ENCODE data around the gene ST6GALNAC6. TPM values are rescaled to one million over a fixed set of nuclear protein-coding genes. Genes with fewer than 3 reads are reported as not detected.

Gene ST6GALNAC6
- polyA plus RNA-seq, 2 of the 4 experiments (the other 2 are of a cell fraction), result 8.2 to 25.2 TPM

DNA sequence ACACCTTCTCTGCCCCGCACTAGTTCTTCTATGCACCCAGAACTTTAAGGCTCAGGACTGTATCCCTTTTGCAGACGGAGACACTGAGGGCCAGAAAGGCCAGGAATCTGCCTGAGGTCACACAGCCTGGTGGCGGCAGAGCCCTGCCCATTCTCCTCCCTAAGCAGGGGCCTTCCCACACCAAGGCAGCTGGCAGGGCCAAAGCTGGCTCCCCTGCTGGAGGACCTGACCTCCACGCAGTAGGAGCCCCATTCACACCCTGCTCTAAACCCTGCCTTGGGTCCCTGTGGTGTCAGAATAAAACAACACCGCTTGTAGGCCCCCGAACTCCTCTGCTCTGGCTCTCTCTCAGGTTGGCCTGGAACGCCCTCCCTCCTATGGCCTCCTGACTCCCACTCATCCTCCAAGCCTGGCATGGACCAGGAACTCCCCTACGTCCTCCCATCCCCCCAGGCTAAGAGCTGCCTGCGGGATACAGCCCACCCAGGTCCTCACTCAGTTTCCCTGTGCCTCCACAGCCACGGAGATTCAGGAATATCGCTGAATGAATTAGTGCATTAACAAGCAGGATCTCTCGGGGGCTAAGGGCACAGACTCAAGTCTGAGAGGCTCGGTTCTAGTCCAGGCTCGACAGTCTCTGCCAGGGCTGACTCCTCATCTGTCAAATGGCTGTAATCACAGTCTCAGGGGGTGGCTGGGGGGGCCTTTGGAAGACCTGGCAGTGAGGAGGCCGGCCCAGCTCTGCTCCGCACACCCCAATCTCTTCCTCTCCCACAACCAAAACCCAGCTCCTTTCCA lies 2.8 kb downstream of the ST6GALNAC6 start (continued):
- TF ChIP-seq, protein P1, sequence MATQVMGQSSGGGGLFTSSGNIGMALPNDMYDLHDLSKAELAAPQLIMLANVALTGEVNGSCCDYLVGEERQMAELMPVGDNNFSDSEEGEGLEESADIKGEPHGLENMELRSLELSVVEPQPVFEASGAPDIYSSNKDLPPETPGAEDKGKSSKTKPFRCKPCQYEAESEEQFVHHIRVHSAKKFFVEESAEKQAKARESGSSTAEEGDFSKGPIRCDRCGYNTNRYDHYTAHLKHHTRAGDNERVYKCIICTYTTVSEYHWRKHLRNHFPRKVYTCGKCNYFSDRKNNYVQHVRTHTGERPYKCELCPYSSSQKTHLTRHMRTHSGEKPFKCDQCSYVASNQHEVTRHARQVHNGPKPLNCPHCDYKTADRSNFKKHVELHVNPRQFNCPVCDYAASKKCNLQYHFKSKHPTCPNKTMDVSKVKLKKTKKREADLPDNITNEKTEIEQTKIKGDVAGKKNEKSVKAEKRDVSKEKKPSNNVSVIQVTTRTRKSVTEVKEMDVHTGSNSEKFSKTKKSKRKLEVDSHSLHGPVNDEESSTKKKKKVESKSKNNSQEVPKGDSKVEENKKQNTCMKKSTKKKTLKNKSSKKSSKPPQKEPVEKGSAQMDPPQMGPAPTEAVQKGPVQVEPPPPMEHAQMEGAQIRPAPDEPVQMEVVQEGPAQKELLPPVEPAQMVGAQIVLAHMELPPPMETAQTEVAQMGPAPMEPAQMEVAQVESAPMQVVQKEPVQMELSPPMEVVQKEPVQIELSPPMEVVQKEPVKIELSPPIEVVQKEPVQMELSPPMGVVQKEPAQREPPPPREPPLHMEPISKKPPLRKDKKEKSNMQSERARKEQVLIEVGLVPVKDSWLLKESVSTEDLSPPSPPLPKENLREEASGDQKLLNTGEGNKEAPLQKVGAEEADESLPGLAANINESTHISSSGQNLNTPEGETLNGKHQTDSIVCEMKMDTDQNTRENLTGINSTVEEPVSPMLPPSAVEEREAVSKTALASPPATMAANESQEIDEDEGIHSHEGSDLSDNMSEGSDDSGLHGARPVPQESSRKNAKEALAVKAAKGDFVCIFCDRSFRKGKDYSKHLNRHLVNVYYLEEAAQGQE (IDR thresholded peaks at IDR 0.05), result no peak
- no peak for TF ChIP-seq PHF8 (IDR thresholded peaks at IDR 0.05; ENCODE audit: borderline replicate concordance, low read depth)
- no peak for TF ChIP-seq TFCP2L1 (CRISPR knock-in tag; IDR thresholded peaks at IDR 0.05)
- no peak for TF ChIP-seq RFX5 (IDR thresholded peaks at IDR 0.05)
- TF ChIP-seq SMC3 (IDR thresholded peaks at IDR 0.05), result no peak
- no peak for TF ChIP-seq CEBPB (IDR thresholded peaks at IDR 0.05)
- no peak for TF ChIP-seq CHD4 (IDR thresholded peaks at IDR 0.05; ENCODE audit: borderline replicate concordance)
- no peak for TF ChIP-seq JUNB (IDR thresholded peaks at IDR 0.05)
- TF ChIP-seq TP53 (CRISPR knock-in tag; IDR thresholded peaks at IDR 0.05), result no peak
- TF ChIP-seq FOXS1 (CRISPR knock-in tag; IDR thresholded peaks at IDR 0.05), result no peak

DNA sequence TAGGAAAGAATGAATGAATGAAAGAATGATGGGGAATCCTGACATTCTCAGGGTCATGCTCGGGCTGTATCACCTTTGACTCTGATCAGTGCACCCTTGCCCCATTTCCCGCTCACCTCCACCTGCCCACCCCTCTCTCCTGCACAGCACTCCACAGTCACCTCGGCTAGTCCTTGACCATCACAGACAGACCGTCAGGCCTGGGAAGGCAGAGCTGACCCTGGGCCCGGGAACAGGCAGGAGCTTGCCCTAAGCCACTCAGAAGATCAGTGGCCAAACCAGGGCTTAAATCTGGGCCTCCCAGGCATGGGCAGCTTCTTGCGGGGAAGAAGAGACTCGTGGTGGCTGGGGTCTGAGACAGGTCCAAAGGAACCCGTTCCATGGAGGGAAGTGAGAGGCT lies 3.6 kb downstream of the ST6GALNAC6 start:
- POLR2A ChIA-PET, result interaction anchor here (0.9 kb wide), 1 partner anchor 21 kb away, joined by 3 read pairs; the partner anchor contains the start of gene ST6GALNAC4

DNA sequence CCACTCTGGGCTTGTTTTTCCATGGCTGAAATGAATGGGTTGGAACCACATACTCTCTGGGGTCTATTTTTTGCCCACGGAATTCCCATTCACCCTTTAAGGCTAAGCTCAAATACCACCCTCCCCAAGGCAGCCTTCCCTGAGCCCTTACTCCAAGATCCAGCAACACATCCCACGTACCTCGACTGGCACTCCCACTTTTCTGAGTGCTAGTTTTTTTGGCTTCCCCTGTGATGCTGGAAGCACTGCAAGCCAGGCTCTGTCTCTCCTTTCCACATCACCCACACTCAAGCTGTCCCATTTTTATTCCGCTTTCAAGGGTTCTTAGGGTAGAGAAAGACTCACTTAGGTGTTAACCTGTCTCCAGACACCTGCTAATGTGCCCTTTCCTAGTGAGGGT lies 6.0 kb downstream of the ST6GALNAC6 start:
- peaks cover 23% of the 10 kb centered on the region for H3K9me3 ChIP-seq
- CTCF ChIA-PET, result interaction anchor here (1.1 to 2.1 kb wide), 3 partner anchors 18 to 159 kb away, joined by 3 to 14 read pairs (median 5); partner anchors contain the start of gene TOR2A
- 0 out of 3 replicates have a peak, but pooled peaks cover 2% of the 10 kb centered on the region for H3K4me1 ChIP-seq
- 89% methylated on average over 4 of the region's 4 CpGs for WGBS (ENCODE audit: missing lambda C conversion rate)
- POLR2A ChIA-PET, result no interaction called here
- ATAC-seq, result no peak
- DNase-seq (ENCODE audit: low read depth in 1 of 2, low spot score in 1 of 2), result no peak
- no peak overlapping the region for H3K4me3 ChIP-seq
- H3K4me2 ChIP-seq, result no peak overlapping the region
- FAIRE-seq, result no peak
- H3K27ac ChIP-seq, result no peak overlapping the region
- TF ChIP-seq NR3C1 (IDR thresholded peaks at IDR 0.05) (no peak), MAZ (IDR thresholded peaks at IDR 0.05; ENCODE audit: borderline replicate concordance, low read depth, low read length) (no peak), PHF8 (IDR thresholded peaks at IDR 0.05; ENCODE audit: borderline replicate concordance, low read depth) (no peak), MAFK (IDR thresholded peaks at IDR 0.05; ENCODE audit: partially characterized antibody) (no peak), FOSB (CRISPR knock-in tag; IDR thresholded peaks at IDR 0.05) (no peak)
- TF ChIP-seq, protein P2, sequence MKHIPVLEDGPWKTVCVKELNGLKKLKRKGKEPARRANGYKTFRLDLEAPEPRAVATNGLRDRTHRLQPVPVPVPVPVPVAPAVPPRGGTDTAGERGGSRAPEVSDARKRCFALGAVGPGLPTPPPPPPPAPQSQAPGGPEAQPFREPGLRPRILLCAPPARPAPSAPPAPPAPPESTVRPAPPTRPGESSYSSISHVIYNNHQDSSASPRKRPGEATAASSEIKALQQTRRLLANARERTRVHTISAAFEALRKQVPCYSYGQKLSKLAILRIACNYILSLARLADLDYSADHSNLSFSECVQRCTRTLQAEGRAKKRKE (CRISPR knock-in tag; IDR thresholded peaks at IDR 0.05; ENCODE audit: low read depth), result no peak
- TF ChIP-seq, protein P1 (IDR thresholded peaks at IDR 0.05), result no peak
- TF ChIP-seq, protein P3, sequence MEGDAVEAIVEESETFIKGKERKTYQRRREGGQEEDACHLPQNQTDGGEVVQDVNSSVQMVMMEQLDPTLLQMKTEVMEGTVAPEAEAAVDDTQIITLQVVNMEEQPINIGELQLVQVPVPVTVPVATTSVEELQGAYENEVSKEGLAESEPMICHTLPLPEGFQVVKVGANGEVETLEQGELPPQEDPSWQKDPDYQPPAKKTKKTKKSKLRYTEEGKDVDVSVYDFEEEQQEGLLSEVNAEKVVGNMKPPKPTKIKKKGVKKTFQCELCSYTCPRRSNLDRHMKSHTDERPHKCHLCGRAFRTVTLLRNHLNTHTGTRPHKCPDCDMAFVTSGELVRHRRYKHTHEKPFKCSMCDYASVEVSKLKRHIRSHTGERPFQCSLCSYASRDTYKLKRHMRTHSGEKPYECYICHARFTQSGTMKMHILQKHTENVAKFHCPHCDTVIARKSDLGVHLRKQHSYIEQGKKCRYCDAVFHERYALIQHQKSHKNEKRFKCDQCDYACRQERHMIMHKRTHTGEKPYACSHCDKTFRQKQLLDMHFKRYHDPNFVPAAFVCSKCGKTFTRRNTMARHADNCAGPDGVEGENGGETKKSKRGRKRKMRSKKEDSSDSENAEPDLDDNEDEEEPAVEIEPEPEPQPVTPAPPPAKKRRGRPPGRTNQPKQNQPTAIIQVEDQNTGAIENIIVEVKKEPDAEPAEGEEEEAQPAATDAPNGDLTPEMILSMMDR (IDR thresholded peaks at IDR 0.05), result no peak

More for the DNA sequence above, 3.6 kb downstream of the ST6GALNAC6 start:
- Histone ChIP-seq H3K4me1 (peaks cover 14% of the 10 kb centered on the region), H3K27ac (no peak overlapping the region), H3K4me2 (no peak overlapping the region), H3K4me3 (no peak overlapping the region), H3K9me3 (peaks cover 23% of the 10 kb centered on the region)
- no peak for TF ChIP-seq HEYL (CRISPR knock-in tag; IDR thresholded peaks at IDR 0.05)
- no peak for TF ChIP-seq ZNF302 (CRISPR knock-in tag; IDR thresholded peaks at IDR 0.05)
- TF ChIP-seq, protein P4, sequence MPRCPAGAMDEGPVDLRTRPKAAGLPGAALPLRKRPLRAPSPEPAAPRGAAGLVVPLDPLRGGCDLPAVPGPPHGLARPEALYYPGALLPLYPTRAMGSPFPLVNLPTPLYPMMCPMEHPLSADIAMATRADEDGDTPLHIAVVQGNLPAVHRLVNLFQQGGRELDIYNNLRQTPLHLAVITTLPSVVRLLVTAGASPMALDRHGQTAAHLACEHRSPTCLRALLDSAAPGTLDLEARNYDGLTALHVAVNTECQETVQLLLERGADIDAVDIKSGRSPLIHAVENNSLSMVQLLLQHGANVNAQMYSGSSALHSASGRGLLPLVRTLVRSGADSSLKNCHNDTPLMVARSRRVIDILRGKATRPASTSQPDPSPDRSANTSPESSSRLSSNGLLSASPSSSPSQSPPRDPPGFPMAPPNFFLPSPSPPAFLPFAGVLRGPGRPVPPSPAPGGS (IDR thresholded peaks at IDR 0.05), result no peak
- no peak for TF ChIP-seq CBX8 (IDR thresholded peaks at IDR 0.05)
- TF ChIP-seq RCOR1 (IDR thresholded peaks at IDR 0.05; ENCODE audit: low read depth, low read length), result no peak
- no peak for TF ChIP-seq HOXB5 (CRISPR knock-in tag; IDR thresholded peaks at IDR 0.05)
- no peak for TF ChIP-seq BHLHE40 (IDR thresholded peaks at IDR 0.05; ENCODE audit: low read depth, low read length)
- no peak for TF ChIP-seq CEBPB (IDR thresholded peaks at IDR 0.05)
- no peak for TF ChIP-seq POLR2AphosphoS2 (conservative IDR thresholded peaks at IDR 0.05; ENCODE audit: low read length)
- TF ChIP-seq CBX2 (IDR thresholded peaks at IDR 0.05; ENCODE audit: borderline replicate concordance, low read depth), result no peak
- ATAC-seq (no peak), FAIRE-seq (no peak), DNase-seq (ENCODE audit: low read depth in 1 of 2, low spot score in 1 of 2) (no peak)
- 94% methylated on average over 8 of the region's 8 CpGs for WGBS (ENCODE audit: missing lambda C conversion rate)
- CTCF ChIA-PET, result interaction anchor here (1.0 to 2.1 kb wide), 5 partner anchors 9 to 48 kb away, joined by 3 to 7 read pairs (median 5); no protein-coding TSS in a partner anchor
